IMR-90 (cell line): Measurements from ENCODE around the gene TENT5C. TPM values are rescaled to one million over a fixed set of nuclear protein-coding genes. Genes with fewer than 3 reads are reported as not detected.

Experiments
- ATAC-seq: fragments of 200-7000 bp; cut with Tn5 transposase; 2 replicates; pipeline ENCODE4 v1.9.1; 2020; ENCODE audit warnings: low read depth, mild to moderate bottlenecking, moderate library complexity
- BruUV-seq: library from RNA; stranded (reverse); fragments of 400-500 nt; replicated peaks from 2 replicates; lab custom pipeline; 2021; lab: Mats Ljungman, UMichigan
- CTCF ChIA-PET: fragments of 300-600 bp; formaldehyde crosslinking; extraction: SDS; loops from one replicate; lab custom pipeline; 2021; ENCODE audit warnings: antibody characterized with exemption; lab: Yijun Ruan, JAX
- POLR2A ChIA-PET: fragments of 300-600 bp; sonication (Branson Sonifier 250); formaldehyde crosslinking; loops from one replicate; lab custom pipeline; 2022; ENCODE audit warnings: antibody characterized with exemption; ENCODE audit not compliant: unreplicated experiment; lab: Charles Lee
- DNase-seq: peaks from one replicate; pipeline ENCODE4 v3.0.0; 2013
- H2AFZ ChIP-seq: replicated peaks from 2 replicates; pipeline ENCODE3; 2013; ENCODE audit warnings: low read length, mild to moderate bottlenecking; ENCODE audit not compliant: poor library complexity
- H2AK5ac ChIP-seq: 2 replicates; pipeline ENCODE4 v1.6.1; 2013; ENCODE audit warnings: low read depth, low read length, inconsistent platforms
- H2AK9ac ChIP-seq: replicated peaks from 2 replicates; pipeline ENCODE3; 2013; ENCODE audit warnings: mild to moderate bottlenecking, low read depth, low read length, moderate library complexity; ENCODE audit not compliant: poor library complexity
- H2BK120ac ChIP-seq: 2 replicates; pipeline ENCODE4 v1.6.1; 2013; ENCODE audit warnings: low read depth, low read length, inconsistent platforms
- H2BK15ac ChIP-seq: 3 replicates; pipeline ENCODE4 v1.6.1; 2013; ENCODE audit warnings: low read depth, low read length, inconsistent platforms
- H2BK20ac ChIP-seq: 2 replicates; pipeline ENCODE4 v1.6.1; 2013; ENCODE audit warnings: low read depth, mild to moderate bottlenecking, inconsistent platforms, low read length, moderate library complexity
- H2BK5ac ChIP-seq: 2 replicates; pipeline ENCODE4 v1.6.1; 2013; ENCODE audit warnings: mild to moderate bottlenecking, low read depth, low read length, inconsistent platforms; ENCODE audit not compliant: poor library complexity, severe bottlenecking
- H3K14ac ChIP-seq: replicated peaks from 2 replicates; pipeline ENCODE4 v1.6.1; 2013; ENCODE audit warnings: low read depth, low read length, inconsistent platforms
- H3K18ac ChIP-seq: 2 replicates; pipeline ENCODE4 v1.6.1; 2013; ENCODE audit warnings: low read depth, low read length, control low read depth
- H3K23ac ChIP-seq: 2 replicates; pipeline ENCODE4 v1.6.1; 2013; ENCODE audit warnings: low read depth, low read length, inconsistent platforms
- H3K27ac ChIP-seq: 2 replicates; pipeline ENCODE4 v1.5.1; 2013; ENCODE audit warnings: mild to moderate bottlenecking, control low read depth, low read length; ENCODE audit not compliant: insufficient read depth
- H3K27me3 ChIP-seq: 2 replicates; pipeline ENCODE4 v1.6.1; 2013; ENCODE audit warnings: low read length; ENCODE audit not compliant: control insufficient read depth, insufficient read depth
- H3K36me3 ChIP-seq: 2 replicates; pipeline ENCODE4 v1.6.1; 2013; ENCODE audit warnings: low read length, mixed read lengths; ENCODE audit not compliant: control insufficient read depth, insufficient read depth
- H3K4ac ChIP-seq: 2 replicates; pipeline ENCODE4 v1.6.1; 2013; ENCODE audit warnings: low read depth, low read length, inconsistent platforms
- H3K4me1 ChIP-seq: 2 replicates; pipeline ENCODE4 v1.6.1; 2013; ENCODE audit warnings: low read length, mixed read lengths; ENCODE audit not compliant: control insufficient read depth, insufficient read depth
- H3K4me2 ChIP-seq: 2 replicates; pipeline ENCODE4 v1.6.1; 2013; ENCODE audit warnings: low read depth, mild to moderate bottlenecking, control low read depth, low read length, moderate library complexity
- H3K4me3 ChIP-seq: 2 replicates; pipeline ENCODE4 v1.5.1; 2013; ENCODE audit warnings: low read depth, mild to moderate bottlenecking, control low read depth, low read length, moderate library complexity; ENCODE audit not compliant: insufficient read depth
- H3K56ac ChIP-seq: 2 replicates; pipeline ENCODE4 v1.6.1; 2013; ENCODE audit warnings: low read length, inconsistent platforms; ENCODE audit not compliant: insufficient read depth; ENCODE audit errors: extremely low read depth
- H3K79me1 ChIP-seq, 2 experiments: 2 replicates each; pipeline ENCODE4 v1.6.1; 2013; ENCODE audit warnings: low read length in 2 of 2, inconsistent platforms in 1 of 2, low read depth in 1 of 2
- H3K9ac ChIP-seq: 2 replicates; pipeline ENCODE4 v1.6.1; 2013; ENCODE audit warnings: low read depth, low read length, control low read depth
- H3K9me1 ChIP-seq: 2 replicates; pipeline ENCODE4 v1.6.1; 2013; ENCODE audit warnings: low read length, inconsistent platforms; ENCODE audit not compliant: insufficient read depth
- H3K9me3 ChIP-seq: 2 replicates; pipeline ENCODE4 v1.6.1; 2013; ENCODE audit warnings: low read length; ENCODE audit not compliant: control insufficient read depth, insufficient read depth
- H4K20me1 ChIP-seq: 2 replicates; pipeline ENCODE4 v1.6.1; 2013; ENCODE audit warnings: low read length, inconsistent platforms; ENCODE audit not compliant: insufficient read depth
- H4K5ac ChIP-seq: 2 replicates; pipeline ENCODE4 v1.6.1; 2013; ENCODE audit warnings: mild to moderate bottlenecking, low read depth, low read length, control low read depth
- H4K8ac ChIP-seq, 2 experiments: 2 replicates each; pipeline ENCODE4 v1.6.1; 2013; ENCODE audit warnings: low read depth in 2 of 2, low read length in 2 of 2, control low read depth in 1 of 2, inconsistent platforms in 1 of 2
- H4K91ac ChIP-seq: 2 replicates; pipeline ENCODE4 v1.6.1; 2013; ENCODE audit warnings: low read depth, low read length, inconsistent platforms; ENCODE audit not compliant: insufficient read depth
- MAZ ChIP-seq: IDR thresholded peaks from 2 replicates; pipeline ENCODE4 v1.6.1; 2012; ENCODE audit warnings: low read depth, mild to moderate bottlenecking, low read length, improper control_type of control experiment, moderate library complexity, borderline replicate concordance
- RCOR1 ChIP-seq: IDR thresholded peaks from 2 replicates; pipeline ENCODE4 v1.6.1; 2012; ENCODE audit warnings: mild to moderate bottlenecking, low read length, improper control_type of control experiment; ENCODE audit not compliant: insufficient replicate concordance
- WGBS, 2 experiments: methylation state at CpG; one replicate each; pipeline versions ENCODE4 v1.1.5 to v1.1.7; 2013; ENCODE audit warnings: missing lambda C conversion rate in 2 of 2; ENCODE audit not compliant: insufficient read length in 1 of 2; ENCODE audit errors: extremely low coverage in 2 of 2; 5-methylcytosine and 5-hydroxymethylcytosine counted together
- dilution Hi-C: fragments of 300-500 bp; cut with HindIII; formaldehyde crosslinking; loops from one replicate; pipeline ENCODE4 v1.14.3; 2018; ENCODE audit warnings: low sequenced_read_pairs; ENCODE audit not compliant: unreplicated experiment
- in situ Hi-C: fragments of 300-500 bp; cut with MboI; formaldehyde crosslinking; loops from 3 replicates; pipeline ENCODE4 v1.14.3; 2019; ENCODE audit warnings: low sequenced_read_pairs, inconsistent platforms, mixed read lengths
- intact Hi-C: fragments of 100-400 bp; cut with micrococcal nuclease; formaldehyde crosslinking; loops from 2 replicates; pipeline ENCODE4 v1.10.0; 2022
- polyA plus RNA-seq, 3 experiments: library from polyadenylated mRNA; depleted of rRNA; stranded (reverse); fragments of >200 nt; gene quantifications; 2 replicates each; pipeline ENCODE4 v1.2.3, GENCODE V29; 2012; ENCODE audit warnings: low replicate concordance in 1 of 3
- total RNA-seq: library from RNA; depleted of rRNA; stranded (reverse); fragments of >200 nt; gene quantifications from 2 replicates; pipeline ENCODE4 v1.2.3, GENCODE V29; 2012
- TF ChIP-seq, protein P1 (sequence below): conservative IDR thresholded peaks from 2 replicates; pipeline ENCODE4 v1.5.1; 2012; ENCODE audit warnings: mild to moderate bottlenecking, low read depth, low read length, improper control_type of control experiment

Gene TENT5C
- total and polyA plus RNA-seq, 2 of the 4 experiments (the other 2 are of a cell fraction) = 1.5 to 4.1 TPM

DNA sequence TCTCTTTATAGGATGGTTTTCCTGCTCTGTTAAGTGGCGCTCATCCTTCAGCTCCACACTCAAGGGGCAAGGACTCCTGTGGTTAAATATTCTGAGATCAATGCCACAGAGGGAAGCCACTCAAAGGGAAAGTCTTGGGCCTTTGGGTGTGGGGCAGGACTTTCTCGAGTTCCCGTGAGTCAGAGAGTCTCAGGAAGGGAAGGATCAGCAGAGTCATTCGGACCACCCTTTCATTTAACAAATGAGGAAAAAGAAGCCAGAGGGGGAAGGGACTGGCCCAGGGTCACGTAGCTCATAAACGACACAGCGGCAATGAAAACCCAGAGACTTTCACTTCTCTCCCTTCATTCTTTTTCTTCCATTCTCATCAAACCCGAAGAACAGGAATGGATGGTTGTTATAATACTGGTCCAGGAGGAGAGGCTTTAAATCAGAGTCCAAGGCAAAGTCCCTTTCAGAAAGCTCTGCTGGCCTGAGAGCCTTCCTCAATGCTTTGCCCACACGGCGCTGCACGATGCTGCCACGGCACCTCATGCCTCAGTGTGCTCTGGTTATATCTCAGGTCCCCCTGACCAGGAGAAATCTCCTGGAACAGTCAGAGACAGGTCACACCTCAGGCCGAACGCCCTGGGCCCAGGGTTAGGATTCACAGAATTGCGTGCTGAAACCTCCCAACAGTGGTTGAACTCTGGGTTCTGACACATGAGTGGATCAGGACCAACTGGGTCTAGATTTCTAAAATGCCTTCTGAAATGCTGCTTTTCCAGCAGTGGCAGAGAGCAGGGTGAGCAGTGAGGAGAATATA is 65.3 kb downstream of the TENT5C start (continued):
- TF ChIP-seq MAZ = no peak

DNA sequence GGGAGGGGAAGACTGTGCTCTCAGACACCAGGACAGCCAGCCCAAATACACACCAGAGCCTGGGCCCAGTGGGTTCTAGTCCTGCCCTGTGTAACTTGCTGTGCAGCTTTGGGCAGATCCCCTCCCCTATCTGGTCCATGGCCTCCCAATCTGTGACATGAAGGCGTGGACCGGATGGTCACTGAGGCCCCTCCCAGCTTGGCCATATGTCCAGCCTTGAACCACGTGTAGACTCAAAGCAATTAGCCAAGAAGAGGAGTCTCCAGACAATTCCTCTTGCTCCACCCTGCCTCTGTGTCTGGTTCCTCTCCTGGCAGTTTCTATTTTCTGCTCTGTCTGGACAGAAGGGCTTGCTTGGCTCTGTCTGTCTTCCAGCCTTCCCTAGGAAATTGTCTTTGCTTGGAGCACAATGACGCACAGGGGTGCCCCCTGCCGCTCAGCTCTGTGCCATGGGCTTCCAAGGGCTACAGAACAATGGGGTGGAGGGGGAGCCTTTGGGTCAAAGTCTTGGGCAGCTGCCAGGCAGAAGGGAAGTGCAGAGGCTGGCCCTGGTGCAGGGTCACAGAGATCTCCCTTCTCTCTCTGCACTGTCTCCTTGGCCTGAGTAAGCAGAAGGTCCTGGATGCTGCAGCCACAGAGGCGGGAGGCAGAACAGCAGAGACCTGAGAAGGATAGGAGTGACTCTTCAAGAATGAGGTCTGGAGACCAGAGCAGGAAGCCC is 66.1 kb downstream of the TENT5C start:
- H2BK15ac ChIP-seq = no peak overlapping the region
- no peak overlapping the region for H3K23ac ChIP-seq
- no peak overlapping the region for H3K9ac ChIP-seq
- peaks cover 15% of the 10 kb centered on the region for H3K9me1 ChIP-seq
- no peaks in the 10 kb centered on the region for H3K27me3 ChIP-seq
- POLR2A ChIA-PET = no interaction called here
- CTCF ChIA-PET = interaction anchor here (0.5 kb wide), 1 partner anchor 23 kb away, joined by 4 read pairs; no protein-coding TSS in a partner anchor
- H3K9me3 ChIP-seq = no peaks in the 10 kb centered on the region
- WGBS, 2 experiments = no CpG with 5 or more reads among the region's 6 CpGs
- H4K5ac ChIP-seq = no peak overlapping the region
- H3K18ac ChIP-seq = no peak overlapping the region
- no peak overlapping the region for H2AK9ac ChIP-seq
- no peak overlapping the region for H3K56ac ChIP-seq
- intact Hi-C loops = loop anchor here (5.0 kb wide), 1 partner anchor 1295 kb away; no protein-coding TSS in a partner anchor
- no peak overlapping the region for H3K27ac ChIP-seq
- H4K8ac ChIP-seq = no peak overlapping the region; a peak in 1 of 4 replicates
- peak overlapping the region; percentile 40 for H2AFZ ChIP-seq
- peak overlapping the region; percentile 7; the same call in 1 of the 2 replicates for H2AK5ac ChIP-seq
- no peak for TF ChIP-seq RCOR1
- TF ChIP-seq, protein P1, sequence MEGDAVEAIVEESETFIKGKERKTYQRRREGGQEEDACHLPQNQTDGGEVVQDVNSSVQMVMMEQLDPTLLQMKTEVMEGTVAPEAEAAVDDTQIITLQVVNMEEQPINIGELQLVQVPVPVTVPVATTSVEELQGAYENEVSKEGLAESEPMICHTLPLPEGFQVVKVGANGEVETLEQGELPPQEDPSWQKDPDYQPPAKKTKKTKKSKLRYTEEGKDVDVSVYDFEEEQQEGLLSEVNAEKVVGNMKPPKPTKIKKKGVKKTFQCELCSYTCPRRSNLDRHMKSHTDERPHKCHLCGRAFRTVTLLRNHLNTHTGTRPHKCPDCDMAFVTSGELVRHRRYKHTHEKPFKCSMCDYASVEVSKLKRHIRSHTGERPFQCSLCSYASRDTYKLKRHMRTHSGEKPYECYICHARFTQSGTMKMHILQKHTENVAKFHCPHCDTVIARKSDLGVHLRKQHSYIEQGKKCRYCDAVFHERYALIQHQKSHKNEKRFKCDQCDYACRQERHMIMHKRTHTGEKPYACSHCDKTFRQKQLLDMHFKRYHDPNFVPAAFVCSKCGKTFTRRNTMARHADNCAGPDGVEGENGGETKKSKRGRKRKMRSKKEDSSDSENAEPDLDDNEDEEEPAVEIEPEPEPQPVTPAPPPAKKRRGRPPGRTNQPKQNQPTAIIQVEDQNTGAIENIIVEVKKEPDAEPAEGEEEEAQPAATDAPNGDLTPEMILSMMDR = 0 out of 2 replicates have a peak, but pooled peaks have one; percentile 16
- H4K91ac ChIP-seq = no peak overlapping the region
- no peak for DNase-seq
- H3K4me2 ChIP-seq = no peak overlapping the region
- in situ Hi-C loops = no loop called here
- H2BK5ac ChIP-seq = no peak overlapping the region
- H2BK20ac ChIP-seq = peak overlapping the region; percentile 28; the same call in 1 of the 2 replicates
- 0 out of 2 replicates have a peak overlapping the region, but pooled peaks have one; percentile 28 for H3K14ac ChIP-seq
- no peaks in the 10 kb centered on the region for H3K36me3 ChIP-seq
- no TSS peak for BruUV-seq
- dilution Hi-C loops = no loop called here
- no peaks in the 10 kb centered on the region; the same call in 1 of the 2 replicates for H4K20me1 ChIP-seq
- no peak overlapping the region for H3K4me3 ChIP-seq
- H3K79me1 ChIP-seq = no peaks in the 10 kb centered on the region
- peak overlapping the region; percentile 41; the same call in 1 of the 2 replicates for H2BK120ac ChIP-seq
- peak; percentile 36 for ATAC-seq
- peak overlapping the region; percentile 58 for H3K4ac ChIP-seq
- H3K4me1 ChIP-seq = peaks cover 12% of the 10 kb centered on the region
